ENCODE results near the gene FOXRED1. TPM values are rescaled to one million over a fixed set of nuclear protein-coding genes. Genes with fewer than 3 reads are reported as not detected.

FOXRED1 gene
- total RNA-seq, 1 experiment from 2014 or later: 67.5 TPM

- Histone ChIP-seq H3K9ac (ENCODE audit: extremely low read depth, insufficient read length, low read length) (no peak overlapping the region), H2BK120ac (ENCODE audit: low read depth, low read length, poor library complexity, severe bottlenecking) (no peak overlapping the region), H4K91ac (ENCODE audit: insufficient read length, low read depth, low read length) (no peak overlapping the region), H3K14ac (ENCODE audit: insufficient read depth, low read length) (no peak overlapping the region), H3T11ph (ENCODE audit: low read length) (no peak overlapping the region), H3K4me2 (ENCODE audit: insufficient read depth, insufficient read length, low read length) (no peak overlapping the region), H2BK20ac (ENCODE audit: low read depth, low read length, poor library complexity, severe bottlenecking) (no peak overlapping the region), H2BK12ac (ENCODE audit: insufficient read length, low read depth, low read length) (no peak overlapping the region), H4K8ac (replicated peaks; ENCODE audit: insufficient read length, low read depth, low read length) (no peak overlapping the region), H2AFZ (ENCODE audit: low read length) (no peak overlapping the region), H3K56ac (ENCODE audit: insufficient read length, low read depth, low read length) (no peak overlapping the region), H3K9me3 (ENCODE audit: control insufficient read depth, low read depth, low read length) (no peaks in the 10 kb centered on the region), H2AK5ac (ENCODE audit: insufficient read length, low read length) (no peak overlapping the region), H3K4ac (ENCODE audit: low read depth, low read length) (no peak overlapping the region), H3K23ac (ENCODE audit: insufficient read length, low read depth, low read length) (no peak overlapping the region), H3K27ac (ENCODE audit: insufficient read length, low read depth, low read length) (no peak overlapping the region), H3K27me3 (ENCODE audit: insufficient read depth, low read length) (no peaks in the 10 kb centered on the region), H3K79me2 (ENCODE audit: insufficient read depth, low read length) (no peaks in the 10 kb centered on the region), H3K23me2 (ENCODE audit: insufficient read length, low read depth, low read length, poor library complexity, severe bottlenecking) (no peaks in the 10 kb centered on the region), H4K5ac (ENCODE audit: insufficient read length, low read depth, low read length) (no peak overlapping the region), H3K4me1 (ENCODE audit: insufficient read depth, low read length) (no peaks in the 10 kb centered on the region), H2BK5ac (ENCODE audit: insufficient read length, low read length) (no peak overlapping the region), H2BK15ac (ENCODE audit: low read depth, low read length) (no peak overlapping the region), H3K79me1 (ENCODE audit: insufficient read depth, low read depth, low read length, poor library complexity, severe bottlenecking) (no peaks in the 10 kb centered on the region), H4K20me1 (ENCODE audit: control insufficient read depth, insufficient read depth, insufficient read length) (peaks cover 2% of the 10 kb centered on the region), H3K18ac (ENCODE audit: insufficient read length, low read depth, low read length) (no peak overlapping the region)
- Mint-ChIP-seq H3K4me3 (peak overlapping the region in 1 of 2 experiments; percentile 21; a peak in 1 of 5 replicates), H3K27me3 (ENCODE audit: low read depth) (no peaks in the 10 kb centered on the region; the same call in 1 of the 2 replicates), H3K27ac (no peak overlapping the region), H3K9me3 (no peaks in the 10 kb centered on the region), H3K4me1 (no peaks in the 10 kb centered on the region), H3K36me3 (ENCODE audit: insufficient read depth in 1 of 3, low read depth in 3 of 3) (peaks cover 5 to 18% (median 16%) of the 10 kb centered on the region in 3 experiments; a peak in 6 of 7 replicates)
- TF ChIP-seq CTCF (conservative IDR thresholded peaks at IDR 0.05): no peak
- no CpG with 5 or more reads among the region's 5 CpGs for WGBS (ENCODE audit: extremely low coverage, insufficient read length, low lambda C conversion rate)
- DNase-seq: no peak
Observed at GRCh38 chr11:126319374-126319740, 50.4 kb downstream of the FOXRED1 start.
